H1 (cell line): ENCODE measurements around the gene KRTAP4-9. TPM values are rescaled to one million over a fixed set of nuclear protein-coding genes. Genes with fewer than 3 reads are reported as not detected.

ENCODE experiments used
- CTCF ChIA-PET: fragments of 300-600 bp; sonication (Branson Sonifier 250); formaldehyde crosslinking; loops from one replicate; lab custom pipeline; 2021; ENCODE audit not compliant: partially characterized antibody; lab: Charles Lee
- POLR2A ChIA-PET: fragments of 300-600 bp; sonication (Branson Sonifier 250); formaldehyde crosslinking; loops from one replicate; lab custom pipeline; 2021; ENCODE audit warnings: inconsistent platforms; ENCODE audit not compliant: partially characterized antibody; lab: Charles Lee
- DNase-seq, 2 experiments: peaks; one replicate each; pipeline versions ENCODE4 v3.0.0 to v3.0.0-alpha.2; 2010 to 2022; ENCODE audit warnings: low spot score in 2 of 2, low read depth in 1 of 2, mixed read lengths in 1 of 2
- FAIRE-seq: peaks from 2 replicates; lab custom pipeline; 2011; peaks lifted over from hg19 to GRCh38; lab: Jason Lieb, UNC
- H2AFZ ChIP-seq: 2 replicates; pipeline ENCODE4 v1.8.1; 2012; ENCODE audit warnings: low read length, inconsistent platforms
- H2AK5ac ChIP-seq: 2 replicates; pipeline ENCODE4 v1.6.1; 2013; ENCODE audit warnings: low read depth, low read length
- H2BK120ac ChIP-seq: replicated peaks from 2 replicates; pipeline ENCODE3; 2013; ENCODE audit warnings: low read depth, low read length, inconsistent platforms
- H2BK12ac ChIP-seq: 2 replicates; pipeline ENCODE4 v1.6.1; 2013; ENCODE audit warnings: low read depth, low read length
- H2BK15ac ChIP-seq: 2 replicates; pipeline ENCODE4 v1.6.1; 2013; ENCODE audit warnings: low read length
- H2BK20ac ChIP-seq: 2 replicates; pipeline ENCODE4 v1.6.1; 2013; ENCODE audit warnings: low read length
- H2BK5ac ChIP-seq: 2 replicates; pipeline ENCODE4 v1.6.1; 2013; ENCODE audit warnings: low read depth, low read length
- H3K14ac ChIP-seq: 2 replicates; pipeline ENCODE4 v1.6.1; 2013; ENCODE audit warnings: inconsistent platforms; ENCODE audit not compliant: insufficient read length
- H3K18ac ChIP-seq: 2 replicates; pipeline ENCODE4 v1.6.1; 2013; ENCODE audit warnings: low read length; ENCODE audit errors: extremely low read depth
- H3K23ac ChIP-seq: 2 replicates; pipeline ENCODE4 v1.6.1; 2013; ENCODE audit warnings: inconsistent platforms; ENCODE audit not compliant: insufficient read length
- H3K23me2 ChIP-seq: 2 replicates; pipeline ENCODE4 v1.6.1; 2013; ENCODE audit warnings: low read depth, low read length
- H3K27ac ChIP-seq: 2 replicates; pipeline ENCODE4 v1.6.1; 2011; ENCODE audit warnings: low read depth, low read length, inconsistent platforms
- H3K27me3 ChIP-seq, 4 experiments: replicated peaks in 1 of 4; 1 replicate in 1 of 4; 2 replicates in 3 of 4; pipeline versions ENCODE4 v1.6.1 to v1.8.1; 2011 to 2013; ENCODE audit warnings: low read length in 3 of 4, mild to moderate bottlenecking in 3 of 4, inconsistent platforms in 2 of 4, mixed read lengths in 2 of 4, moderate library complexity in 1 of 4; ENCODE audit not compliant: control insufficient read depth in 3 of 4, insufficient read depth in 3 of 4; ENCODE audit errors: extremely low read depth in 1 of 4
- H3K36me3 ChIP-seq, 4 experiments: 2 replicates each; pipeline versions ENCODE4 v1.6.1 to v1.8.1; 2011 to 2013; ENCODE audit warnings: mild to moderate bottlenecking in 4 of 4, low read length in 3 of 4, moderate library complexity in 2 of 4, control low read depth in 1 of 4, inconsistent platforms in 1 of 4; ENCODE audit not compliant: insufficient read depth in 4 of 4, control insufficient read depth in 2 of 4
- H3K4ac ChIP-seq: replicated peaks from 2 replicates; pipeline ENCODE3; 2013; ENCODE audit warnings: low read length, low read depth, mixed read lengths, inconsistent platforms; ENCODE audit not compliant: insufficient read length
- H3K4me1 ChIP-seq, 4 experiments: replicated peaks in 1 of 4; 1 replicate in 1 of 4; 2 replicates in 3 of 4; pipeline versions ENCODE4 v1.6.1 to v1.8.1; 2011 to 2013; ENCODE audit warnings: low read length in 3 of 4, inconsistent platforms in 2 of 4, mixed read lengths in 1 of 4; ENCODE audit not compliant: insufficient read depth in 4 of 4, control insufficient read depth in 3 of 4
- H3K4me2 ChIP-seq, 2 experiments: 2 replicates each; pipeline versions ENCODE4 v1.6.1 to v1.8.1; 2011 to 2013; ENCODE audit warnings: low read depth in 2 of 2, low read length in 2 of 2, control low read depth in 1 of 2, inconsistent platforms in 1 of 2, mild to moderate bottlenecking in 1 of 2; ENCODE audit not compliant: insufficient read depth in 1 of 2
- H3K4me3 ChIP-seq, 4 experiments: fragments of 200-600, 300-600 bp in 1 of 4; sonication (generic), shearing (Covaris generic), sonication (Bioruptor Twin) in 1 of 4; 2 replicates each; pipeline versions ENCODE4 v1.5.1 to v1.8.1; 2011 to 2016; ENCODE audit warnings: low read length in 4 of 4, low read depth in 3 of 4, control low read depth in 2 of 4, inconsistent platforms in 2 of 4, mild to moderate bottlenecking in 2 of 4, mixed read lengths in 1 of 4, moderate library complexity in 1 of 4; ENCODE audit not compliant: insufficient read depth in 2 of 4; ENCODE audit errors: extremely low read depth in 1 of 4
- H3K56ac ChIP-seq: replicated peaks from 2 replicates; pipeline ENCODE3; 2013; ENCODE audit warnings: low read depth, mild to moderate bottlenecking, mixed read lengths, low read length, inconsistent platforms; ENCODE audit not compliant: insufficient read length
- H3K79me1 ChIP-seq: 2 replicates; pipeline ENCODE4 v1.6.1; 2013; ENCODE audit warnings: low read depth, low read length, control low read depth
- H3K79me2 ChIP-seq, 2 experiments: 2 replicates each; pipeline versions ENCODE4 v1.6.1 to v1.8.1; 2012 to 2013; ENCODE audit warnings: low read length in 2 of 2, mild to moderate bottlenecking in 2 of 2, inconsistent platforms in 1 of 2; ENCODE audit not compliant: insufficient read depth in 2 of 2, control insufficient read depth in 1 of 2
- H3K9ac ChIP-seq, 4 experiments: replicated peaks in 1 of 4; 1 replicate in 1 of 4; 2 replicates in 3 of 4; pipeline versions ENCODE4 v1.6.1 to v1.8.1; 2011 to 2013; ENCODE audit warnings: low read depth in 3 of 4, low read length in 3 of 4, control low read depth in 2 of 4, mild to moderate bottlenecking in 2 of 4, moderate library complexity in 2 of 4, inconsistent platforms in 1 of 4; ENCODE audit errors: extremely low read depth in 1 of 4
- H3K9me3 ChIP-seq, 2 experiments: 2 replicates each; pipeline versions ENCODE4 v1.6.1 to v1.8.1; 2012 to 2013; ENCODE audit warnings: mild to moderate bottlenecking in 2 of 2, moderate library complexity in 2 of 2, control low read depth in 1 of 2, inconsistent platforms in 1 of 2, low read depth in 1 of 2, low read length in 1 of 2, mixed read lengths in 1 of 2; ENCODE audit not compliant: insufficient read depth in 2 of 2
- H4K20me1 ChIP-seq, 2 experiments: replicated peaks in 1 of 2; 2 replicates each; pipeline versions ENCODE3 to v1.8.1; 2011 to 2013; ENCODE audit warnings: inconsistent platforms in 2 of 2, low read length in 2 of 2, mild to moderate bottlenecking in 1 of 2; ENCODE audit not compliant: insufficient read depth in 2 of 2, control insufficient read depth in 1 of 2
- H4K5ac ChIP-seq: 2 replicates; pipeline ENCODE4 v1.6.1; 2013; ENCODE audit warnings: low read length, low read depth, mixed read lengths, inconsistent platforms; ENCODE audit not compliant: insufficient read length
- H4K8ac ChIP-seq: 2 replicates; pipeline ENCODE4 v1.8.0; 2013; ENCODE audit warnings: mild to moderate bottlenecking, moderate library complexity, low read length, inconsistent platforms; ENCODE audit not compliant: insufficient read depth; ENCODE audit errors: extremely low read depth
- H4K91ac ChIP-seq: replicated peaks from 2 replicates; pipeline ENCODE3; 2013; ENCODE audit warnings: low read length, mixed read lengths, inconsistent platforms; ENCODE audit not compliant: insufficient read length
- EZH2 ChIP-seq: fragments of 200-600 bp; sonication (generic); IDR thresholded peaks from 2 replicates; pipeline ENCODE4 v1.7.1; 2012; ENCODE audit warnings: low read depth, mild to moderate bottlenecking, moderate library complexity, low read length, inconsistent platforms; ENCODE audit not compliant: severe bottlenecking
- RBBP5 ChIP-seq: IDR thresholded peaks from 2 replicates; pipeline ENCODE4 v1.7.1; 2012; ENCODE audit warnings: low read depth, mild to moderate bottlenecking, inconsistent platforms, low read length, moderate library complexity, borderline replicate concordance
- SP1 ChIP-seq: IDR thresholded peaks from 2 replicates; pipeline ENCODE4 v1.6.1; 2011; ENCODE audit warnings: low read depth, low read length
- WGBS, 2 experiments: shearing (Covaris generic) in 1 of 2; methylation state at CpG; one replicate each; pipeline versions ENCODE4 v1.1.6 to v1.1.7; 2013 to 2015; ENCODE audit warnings: low lambda C conversion rate in 2 of 2, mixed read lengths in 2 of 2, inconsistent platforms in 1 of 2, low coverage in 1 of 2, missing lambda C conversion rate in 1 of 2; ENCODE audit not compliant: insufficient replicate concordance in 2 of 2, insufficient coverage in 1 of 2, insufficient read length in 1 of 2; ENCODE audit errors: extremely low coverage in 1 of 2, missing lambda C conversion rate in 1 of 2; 5-methylcytosine and 5-hydroxymethylcytosine counted together
- polyA plus RNA-seq, 7 experiments: library from polyadenylated mRNA; depleted of rRNA in 3 of 7; stranded (reverse) in 5 of 7; unstranded in 2 of 7; fragments of >200 nt in 5 of 7; fragments of 200-250 nt in 2 of 7; gene quantifications; 1 replicate in 5 of 7; 2 replicates in 1 of 7; 4 replicates in 1 of 7; pipeline versions ENCODE4 v1.2.1 to v1.2.3, GENCODE V29; 2011 to 2013; ENCODE audit warnings: missing spikeins in 2 of 7, mixed read lengths in 2 of 7
- total RNA-seq: library from RNA; stranded (reverse); fragmentation: NEBNext Ultra II Directional; extraction: Animal tissue kit (Norgen Biotek cat#: 25700); gene quantifications from 2 replicates; pipeline ENCODE4 v1.2.1, GENCODE V29; 2021
- TF ChIP-seq, protein P1 (sequence below), 3 experiments: IDR thresholded peaks; 1 replicate in 2 of 3; 2 replicates in 1 of 3; pipeline versions ENCODE4 v1.5.1 to v1.6.1; 2011; ENCODE audit warnings: low read length in 3 of 3, mild to moderate bottlenecking in 3 of 3, inconsistent platforms in 2 of 3, low read depth in 1 of 3, moderate library complexity in 1 of 3; ENCODE audit not compliant: insufficient read depth in 1 of 3; ENCODE audit errors: control extremely low read depth in 1 of 3

Gene KRTAP4-9
- total and polyA plus RNA-seq, 2 of the 8 experiments (the other 6 are each of a cell fraction or from before 2014, with no cell fraction given): not detected

DNA sequence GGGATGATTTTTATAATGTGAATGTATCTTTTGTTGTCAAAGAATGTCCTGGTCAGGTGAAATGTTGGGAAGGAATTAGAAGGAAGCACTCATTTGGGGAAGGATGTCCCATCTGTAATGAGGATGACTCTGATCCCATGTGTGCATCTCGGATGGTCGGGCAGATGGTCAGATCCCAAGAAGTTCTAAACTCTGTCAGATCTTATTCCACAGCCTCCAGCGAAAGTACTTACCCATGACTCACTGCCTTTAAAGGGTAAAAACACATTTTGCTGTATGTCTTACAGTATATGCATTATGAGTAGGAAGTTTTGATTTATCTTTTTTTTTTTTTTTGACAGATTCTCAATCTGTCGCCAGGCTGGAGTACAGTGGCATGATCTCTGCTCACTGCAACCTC, 13.5 kb downstream of the KRTAP4-9 start:
- TF ChIP-seq SP1: no peak
- TF ChIP-seq, protein P1, sequence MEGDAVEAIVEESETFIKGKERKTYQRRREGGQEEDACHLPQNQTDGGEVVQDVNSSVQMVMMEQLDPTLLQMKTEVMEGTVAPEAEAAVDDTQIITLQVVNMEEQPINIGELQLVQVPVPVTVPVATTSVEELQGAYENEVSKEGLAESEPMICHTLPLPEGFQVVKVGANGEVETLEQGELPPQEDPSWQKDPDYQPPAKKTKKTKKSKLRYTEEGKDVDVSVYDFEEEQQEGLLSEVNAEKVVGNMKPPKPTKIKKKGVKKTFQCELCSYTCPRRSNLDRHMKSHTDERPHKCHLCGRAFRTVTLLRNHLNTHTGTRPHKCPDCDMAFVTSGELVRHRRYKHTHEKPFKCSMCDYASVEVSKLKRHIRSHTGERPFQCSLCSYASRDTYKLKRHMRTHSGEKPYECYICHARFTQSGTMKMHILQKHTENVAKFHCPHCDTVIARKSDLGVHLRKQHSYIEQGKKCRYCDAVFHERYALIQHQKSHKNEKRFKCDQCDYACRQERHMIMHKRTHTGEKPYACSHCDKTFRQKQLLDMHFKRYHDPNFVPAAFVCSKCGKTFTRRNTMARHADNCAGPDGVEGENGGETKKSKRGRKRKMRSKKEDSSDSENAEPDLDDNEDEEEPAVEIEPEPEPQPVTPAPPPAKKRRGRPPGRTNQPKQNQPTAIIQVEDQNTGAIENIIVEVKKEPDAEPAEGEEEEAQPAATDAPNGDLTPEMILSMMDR (IDR thresholded peaks at IDR 0.05; ENCODE audit: control extremely low read depth in 1 of 3, insufficient read depth in 1 of 3, low read depth in 1 of 3, low read length in 3 of 3): no peak
- TF ChIP-seq RBBP5: no peak
- TF ChIP-seq EZH2: no peak
- TF ChIP-seq, all 59 proteins: peak for 0
- no peaks in the 10 kb centered on the region; the same call in 1 of the 2 replicates for H3K23me2 ChIP-seq
- no peak overlapping the region for H2BK20ac ChIP-seq
- no peaks in the 10 kb centered on the region for H4K20me1 ChIP-seq
- no peak overlapping the region for H3K14ac ChIP-seq
- no peak overlapping the region for H3K23ac ChIP-seq
- no peaks in the 10 kb centered on the region; a peak in 1 of 8 replicates for H3K36me3 ChIP-seq
- no peak overlapping the region for H3K27ac ChIP-seq
- no peak overlapping the region for H3K4me2 ChIP-seq
- H4K91ac ChIP-seq: no peak overlapping the region
- FAIRE-seq (no peak), DNase-seq (no peak)
- no peak overlapping the region for H2BK12ac ChIP-seq
- H2BK120ac ChIP-seq: no peak overlapping the region
- no peak overlapping the region for H3K4me3 ChIP-seq
- CTCF ChIA-PET: no interaction called here
- no peak overlapping the region for H4K8ac ChIP-seq
- no peaks in the 10 kb centered on the region for H3K27me3 ChIP-seq
- H2AFZ ChIP-seq: no peak overlapping the region
- no peaks in the 10 kb centered on the region for H3K4me1 ChIP-seq
- H3K79me1 ChIP-seq: no peaks in the 10 kb centered on the region
- H3K79me2 ChIP-seq: no peaks in the 10 kb centered on the region
- H3K18ac ChIP-seq: no peak overlapping the region
- no peak overlapping the region for H3K9ac ChIP-seq
- 90% methylated on average over 4 of the region's 4 CpGs; no CpG with 5 or more reads in 1 of the 2 experiments for WGBS, 2 experiments
- no peak overlapping the region for H2BK15ac ChIP-seq
- no peak overlapping the region for H2BK5ac ChIP-seq
- peaks cover 6 to 11% of the 10 kb centered on the region in 2 experiments; a peak in 2 of 4 replicates for H3K9me3 ChIP-seq
- no peak overlapping the region for H3K4ac ChIP-seq
- H3K56ac ChIP-seq: no peak overlapping the region
- H4K5ac ChIP-seq: no peak overlapping the region
- H2AK5ac ChIP-seq: no peak overlapping the region
- POLR2A ChIA-PET: no interaction called here
